EL (cell line): Measurements from ENCODE around the gene PARVB.
"Not testable (repeated sequence)": the region's sequence is repeated elsewhere in the genome, so short reads cannot be mapped to it uniquely, and the experiment has no call there.

Source experiments
- DNase-seq: peaks from one replicate; pipeline ENCODE4 v3.0.0-alpha.2; 2016

The PARVB gene

DNA sequence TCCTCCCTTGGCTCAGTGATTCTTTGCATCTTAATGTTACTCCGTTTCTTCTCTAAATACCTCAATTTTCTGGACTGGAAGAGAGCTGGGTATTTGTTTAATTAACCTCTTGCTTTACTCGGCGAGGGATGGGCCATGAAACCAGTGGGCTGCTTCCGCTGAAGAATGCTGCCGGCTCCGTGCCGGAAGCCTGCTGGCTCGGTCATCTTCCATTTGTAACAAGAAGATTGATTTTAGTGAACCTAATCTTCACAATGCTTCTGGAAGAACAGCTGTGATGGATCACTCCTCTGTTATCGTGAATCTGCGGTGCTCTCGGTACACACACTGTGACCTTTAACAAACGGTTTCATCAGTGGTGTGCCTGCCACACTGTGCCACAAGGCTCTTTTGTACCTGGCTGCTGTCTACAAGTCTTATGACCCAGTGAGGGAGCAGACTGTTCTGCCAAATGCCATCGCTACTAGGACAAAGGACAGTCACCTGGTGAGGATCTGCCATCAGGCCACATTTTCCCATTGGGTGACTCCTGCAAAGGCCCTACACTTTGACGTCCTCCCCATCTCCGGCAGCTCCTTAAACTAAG lies 25.3 kb upstream of the PARVB start:
- no peak for DNase-seq

DNA sequence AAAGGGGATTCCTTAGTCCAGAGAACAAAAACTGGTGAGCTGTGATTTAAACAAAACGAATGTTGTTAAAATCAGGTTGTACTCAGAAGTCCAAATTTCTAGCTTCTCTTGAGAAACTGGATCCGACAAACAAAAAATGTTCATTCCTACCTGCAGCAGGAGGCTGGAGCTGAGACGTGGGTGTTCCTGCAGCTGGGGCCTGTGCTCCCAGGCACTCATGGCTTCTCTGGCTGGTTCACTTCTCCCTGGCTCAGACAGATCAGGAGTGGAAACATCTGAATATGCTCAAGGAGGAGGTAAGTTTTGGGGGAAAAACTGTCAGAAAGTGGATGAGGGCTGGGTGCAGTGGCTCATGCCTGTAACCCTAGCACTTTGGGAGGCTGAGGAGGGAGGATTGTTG lies 24.7 kb upstream of the PARVB start:
- DNase-seq = no peak

DNA sequence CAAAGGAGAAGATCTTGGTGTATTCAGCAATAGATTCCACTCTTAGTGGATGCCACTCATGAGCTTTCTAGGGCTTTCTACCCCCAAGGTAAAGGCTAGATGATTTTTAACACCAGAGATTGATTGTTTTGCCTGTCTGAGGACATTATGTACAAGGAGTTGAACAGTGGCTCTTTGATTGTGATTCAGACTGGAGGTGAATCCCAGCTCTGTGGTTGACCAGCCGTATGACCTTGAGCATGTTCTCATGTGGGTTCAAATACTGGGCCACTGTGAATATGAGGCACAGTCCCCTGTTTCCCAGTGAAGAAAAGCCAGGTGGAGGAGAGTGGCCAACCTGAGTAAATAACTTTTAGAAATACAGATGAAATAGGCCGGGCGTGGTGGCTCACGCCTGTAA lies 24.0 kb upstream of the PARVB start:
- no peak for DNase-seq

DNA sequence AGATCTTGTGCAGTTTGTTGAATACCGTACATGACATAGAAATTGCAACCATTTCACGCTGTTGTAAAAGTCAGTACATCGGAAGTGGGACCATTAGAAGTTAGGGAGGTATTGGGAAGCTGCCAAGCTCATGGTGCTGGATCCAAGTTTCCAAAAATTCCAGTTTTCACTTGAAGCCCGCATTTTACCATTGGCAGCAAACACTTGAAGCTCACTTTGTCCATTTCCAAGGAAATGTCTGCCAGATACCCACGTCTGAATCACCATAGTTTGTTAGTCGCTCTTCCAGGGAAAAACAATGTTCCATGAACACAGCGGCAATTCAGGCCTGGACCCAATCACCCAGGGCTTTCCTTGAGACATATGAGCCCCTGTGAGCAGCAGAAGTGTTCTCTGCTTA lies 22.6 kb upstream of the PARVB start:
- DNase-seq = no peak

DNA sequence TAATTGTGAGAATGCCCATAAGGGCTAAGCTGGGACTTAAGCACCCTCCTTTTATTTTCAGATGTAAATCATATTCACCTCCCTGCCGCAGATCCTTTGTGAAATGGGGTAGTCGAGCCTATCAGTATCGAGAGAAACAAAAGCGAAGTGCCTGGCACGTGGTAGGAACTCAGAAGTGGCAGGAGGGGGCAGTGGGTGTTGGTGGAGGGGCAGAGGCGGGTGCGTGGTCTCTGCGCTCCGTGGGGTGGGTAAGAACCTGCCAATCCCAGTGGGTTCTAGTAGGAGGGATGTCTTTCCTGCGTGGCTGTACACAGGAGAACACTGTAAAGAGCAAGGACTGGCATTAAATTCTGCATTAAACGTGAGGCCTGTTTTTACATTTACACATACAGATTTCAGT lies 21.8 kb upstream of the PARVB start:
- DNase-seq = no peak

DNA sequence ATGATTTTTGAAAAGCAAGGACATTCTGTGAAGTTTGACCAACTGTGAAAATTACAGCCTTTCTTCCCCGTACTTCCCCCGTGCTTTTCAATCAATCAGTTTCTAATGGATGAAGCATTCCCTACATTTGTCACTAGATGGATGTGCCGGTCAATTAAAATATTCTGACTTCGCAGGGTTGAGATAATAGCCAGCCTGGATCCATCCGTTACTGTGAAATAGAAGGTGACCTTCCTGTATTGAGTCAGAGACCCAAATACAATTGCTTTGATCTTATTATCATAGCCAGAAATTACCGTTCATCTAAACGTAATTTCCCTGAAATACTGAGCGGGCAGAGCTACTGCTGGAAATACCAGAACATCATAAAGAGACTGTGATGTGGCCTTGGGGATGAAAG lies 21.1 kb upstream of the PARVB start:
- DNase-seq = no peak

DNA sequence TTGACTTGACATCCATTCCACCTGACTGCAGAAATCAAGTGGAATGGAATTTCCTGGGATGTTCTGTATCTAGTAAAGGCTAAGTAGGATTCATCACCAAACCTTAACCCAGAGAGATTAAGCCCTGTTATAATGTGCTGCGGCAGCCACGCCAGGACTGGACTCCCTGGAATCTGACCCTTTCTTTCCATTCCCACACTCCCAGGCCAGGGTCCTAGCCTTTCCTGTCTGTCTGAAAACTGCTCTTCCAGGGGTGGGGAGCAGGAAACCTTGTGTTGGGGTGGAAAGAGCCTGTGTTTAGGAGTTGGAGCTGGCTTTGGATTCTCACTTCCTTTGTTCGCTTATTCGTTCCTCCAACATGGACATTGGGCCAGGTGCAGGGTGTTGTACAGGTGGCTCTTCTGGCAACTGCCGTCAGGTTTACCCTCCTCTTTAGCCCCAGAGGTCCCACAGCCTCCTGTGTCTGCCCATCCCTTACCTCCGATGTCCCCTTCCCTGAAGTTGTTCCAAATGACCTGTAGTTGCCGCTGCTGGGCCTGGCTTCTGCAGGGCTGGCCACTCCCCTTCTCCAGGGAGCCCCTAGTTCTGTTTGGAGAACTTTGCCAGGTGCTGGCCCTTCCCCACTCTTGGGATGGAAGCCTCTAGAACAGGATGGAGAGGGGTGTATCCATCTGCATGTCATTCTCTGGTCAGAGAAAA lies 20.5 kb upstream of the PARVB start:
- DNase-seq = peak; percentile 10

DNA sequence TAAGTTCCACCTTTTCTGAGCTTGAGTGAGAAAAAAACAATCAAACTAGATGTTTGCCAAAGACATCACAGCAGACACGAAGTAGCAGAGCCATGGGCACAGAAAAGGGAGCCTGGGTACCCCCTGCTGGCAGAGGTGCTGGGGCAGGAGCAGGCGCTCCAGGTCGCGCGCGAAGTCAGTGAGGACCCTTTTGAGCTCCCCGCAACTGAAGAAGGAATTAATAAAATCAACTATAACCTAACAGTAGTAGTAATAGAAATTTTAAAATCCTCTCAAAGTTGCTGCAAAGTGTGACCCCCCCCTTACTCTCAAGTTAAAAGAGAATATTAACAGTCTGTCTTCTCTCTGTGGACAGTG lies 20.0 kb upstream of the PARVB start:
- no peak for DNase-seq

DNA sequence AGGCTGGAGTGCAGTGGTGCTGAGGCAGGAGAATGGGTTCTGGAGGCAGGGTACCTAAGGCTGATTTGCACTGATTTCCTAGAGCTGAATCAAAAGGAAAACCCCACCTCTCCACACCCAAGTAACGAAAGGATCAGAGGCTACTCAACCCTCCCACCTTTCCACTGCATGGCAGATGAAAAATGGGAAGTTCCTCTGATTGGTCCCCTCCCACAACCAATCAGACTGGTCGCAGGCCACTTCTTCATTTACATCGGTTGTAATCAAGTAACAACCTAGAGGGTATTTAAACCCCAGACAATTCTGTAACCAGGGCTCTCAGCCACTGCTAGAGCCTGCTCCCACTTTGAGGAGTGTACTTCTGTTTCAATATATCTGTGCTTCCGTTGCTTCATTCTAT lies 18.6 kb upstream of the PARVB start:
- no peak for DNase-seq

DNA sequence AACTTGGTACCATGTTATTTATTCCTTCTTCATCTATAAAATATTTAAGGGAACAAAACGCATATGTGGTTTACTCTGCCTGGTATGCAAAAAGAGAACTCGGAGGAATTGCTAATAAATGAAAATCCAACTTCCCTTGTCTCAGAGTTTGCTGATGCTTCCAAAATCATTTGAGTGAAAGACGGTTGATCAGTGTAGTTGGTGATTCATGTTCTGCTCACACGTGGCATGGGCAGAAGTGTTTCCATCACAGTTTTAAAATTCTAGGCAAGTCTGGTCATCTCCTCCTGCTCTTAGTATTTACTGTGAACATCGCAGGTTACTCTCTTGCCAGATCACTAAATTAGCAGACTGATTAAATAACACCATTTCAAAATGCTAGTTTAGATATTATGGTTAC lies 11.9 kb upstream of the PARVB start:
- no peak for DNase-seq

DNA sequence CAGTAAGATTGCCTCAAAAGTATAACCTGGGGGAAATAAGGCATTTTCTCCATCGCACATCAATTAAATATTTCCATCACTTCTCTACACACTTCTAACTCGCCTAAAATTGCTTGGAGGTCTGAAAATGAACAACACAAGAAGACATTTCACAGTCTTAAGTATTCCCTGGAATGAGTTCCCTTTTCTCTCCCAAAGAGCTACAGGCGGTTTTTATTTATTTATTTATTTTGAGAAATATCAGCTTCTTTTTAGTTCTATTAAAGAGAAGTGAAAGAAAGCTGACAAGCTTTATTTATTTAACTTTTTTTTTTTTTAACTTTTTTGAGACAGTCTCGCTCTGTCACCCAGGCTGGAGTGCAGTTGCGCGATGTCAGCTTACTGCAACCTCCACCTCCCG lies 11.5 kb upstream of the PARVB start:
- no peak for DNase-seq

DNA sequence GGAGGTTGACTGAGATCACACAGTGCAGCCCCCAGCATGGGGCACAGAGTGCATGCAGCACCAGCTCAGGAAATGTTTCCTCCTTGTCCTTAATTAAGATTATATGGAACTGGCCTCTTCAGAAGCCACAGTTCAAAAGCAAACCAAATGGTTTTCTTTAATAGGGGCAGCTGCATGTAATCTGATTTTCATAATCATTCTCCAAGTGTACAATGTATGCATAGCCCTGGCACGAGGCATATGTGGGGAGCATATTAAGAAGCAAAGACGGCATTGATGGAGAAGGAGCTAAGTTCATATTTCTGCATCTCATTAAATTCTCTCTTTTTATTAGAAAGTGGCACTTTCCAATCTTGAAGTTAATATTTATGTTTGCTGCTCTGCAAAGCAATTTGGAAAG lies 9.9 kb upstream of the PARVB start:
- DNase-seq = no peak

DNA sequence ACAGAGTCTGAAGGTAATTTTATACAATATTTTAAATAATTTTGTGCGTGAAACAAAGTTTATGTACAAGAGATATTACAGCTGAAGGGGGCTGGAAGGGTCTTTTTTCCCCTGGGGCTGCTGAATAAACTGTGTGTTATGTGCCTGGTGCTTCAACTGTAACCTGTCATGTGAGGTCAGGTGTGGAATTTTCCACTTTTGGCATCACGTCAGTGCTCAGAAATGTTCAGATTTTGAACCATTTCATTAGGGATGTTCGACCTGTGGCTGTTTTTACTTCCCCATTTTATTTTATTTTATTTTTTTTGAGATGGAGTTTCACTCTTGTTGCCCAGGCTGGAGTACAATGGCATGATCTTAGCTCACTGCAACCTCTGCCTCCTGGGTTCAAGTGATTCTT lies 7.5 kb upstream of the PARVB start:
- DNase-seq = not testable (repeated sequence)

DNA sequence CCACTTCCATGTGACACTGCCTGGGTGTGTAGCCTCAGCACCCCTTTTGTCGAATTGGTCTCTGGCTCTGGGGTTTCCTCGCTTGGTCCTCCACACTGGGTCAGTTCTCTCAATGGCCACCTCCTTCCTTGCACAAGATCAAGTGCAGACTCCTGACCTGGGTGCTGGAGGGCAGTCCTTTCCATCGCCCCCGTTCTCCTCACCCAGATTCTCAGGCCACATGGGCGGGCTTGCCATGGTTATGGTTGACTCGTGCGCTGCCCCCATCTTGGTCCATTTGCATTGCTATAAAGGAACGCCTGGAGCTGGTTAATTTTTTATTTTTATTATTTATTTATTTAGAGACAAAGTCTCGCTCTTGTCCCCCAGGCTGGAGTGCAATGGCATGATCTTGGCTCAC lies 5.5 kb upstream of the PARVB start:
- DNase-seq = no peak

DNA sequence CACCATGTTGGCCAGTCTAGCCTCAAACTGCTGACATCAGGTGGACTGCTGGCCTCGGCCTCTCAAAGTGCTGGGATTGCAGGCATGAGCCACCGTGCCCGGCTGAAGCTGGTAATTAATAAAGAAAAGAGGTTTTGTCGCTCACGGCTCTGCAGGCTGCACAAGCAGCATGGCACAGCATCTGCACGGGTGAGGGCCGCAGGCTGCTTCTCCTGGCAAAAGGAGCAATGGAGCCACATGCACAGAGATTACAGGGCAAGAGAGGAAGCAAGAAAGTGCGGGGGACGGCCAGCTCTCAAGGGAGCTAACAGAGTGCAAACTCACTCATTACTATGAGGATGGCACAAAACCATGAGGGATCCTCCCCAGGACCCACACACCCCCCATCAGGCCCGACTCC lies 4.7 kb upstream of the PARVB start:
- no peak for DNase-seq

DNA sequence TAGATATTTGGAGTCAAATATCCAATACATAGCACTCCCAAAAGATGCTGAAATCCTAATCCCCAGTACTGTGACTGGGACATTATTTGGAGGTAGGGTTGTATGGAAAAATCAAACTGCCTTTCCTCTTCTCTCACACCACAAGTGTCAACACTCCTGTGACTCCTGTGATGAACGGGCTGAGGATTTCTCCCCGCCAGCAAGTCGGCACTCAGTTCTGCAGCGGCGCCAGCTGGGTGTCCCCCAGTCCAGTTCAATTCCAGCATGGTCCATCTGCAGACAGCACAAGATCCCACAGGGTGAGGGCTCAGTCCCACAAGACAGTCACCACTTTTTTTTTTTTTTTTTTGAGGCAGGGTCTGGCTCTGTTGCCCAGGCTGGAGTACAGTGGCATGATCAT lies 4.3 kb upstream of the PARVB start:
- DNase-seq = no peak

DNA sequence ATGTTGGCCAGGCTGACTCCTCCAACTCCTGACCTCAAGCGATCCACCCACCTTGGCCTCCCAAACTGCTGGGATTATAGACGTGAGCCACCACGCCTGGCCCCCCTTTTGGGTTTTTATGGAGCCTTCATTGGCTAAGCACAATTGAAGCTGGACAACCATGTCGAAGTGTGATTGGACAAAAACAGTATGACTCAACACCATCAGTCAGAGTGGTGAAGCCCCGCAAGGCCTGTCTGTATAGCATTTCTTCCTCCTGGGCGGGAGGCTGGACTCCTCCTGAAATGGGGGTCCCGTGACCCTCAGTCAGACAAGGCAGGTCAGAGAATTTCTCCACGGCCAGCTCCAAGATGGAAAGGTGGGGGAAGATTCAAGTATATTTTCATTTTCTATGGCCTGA lies 3.1 kb upstream of the PARVB start:
- DNase-seq = peak; percentile 21

DNA sequence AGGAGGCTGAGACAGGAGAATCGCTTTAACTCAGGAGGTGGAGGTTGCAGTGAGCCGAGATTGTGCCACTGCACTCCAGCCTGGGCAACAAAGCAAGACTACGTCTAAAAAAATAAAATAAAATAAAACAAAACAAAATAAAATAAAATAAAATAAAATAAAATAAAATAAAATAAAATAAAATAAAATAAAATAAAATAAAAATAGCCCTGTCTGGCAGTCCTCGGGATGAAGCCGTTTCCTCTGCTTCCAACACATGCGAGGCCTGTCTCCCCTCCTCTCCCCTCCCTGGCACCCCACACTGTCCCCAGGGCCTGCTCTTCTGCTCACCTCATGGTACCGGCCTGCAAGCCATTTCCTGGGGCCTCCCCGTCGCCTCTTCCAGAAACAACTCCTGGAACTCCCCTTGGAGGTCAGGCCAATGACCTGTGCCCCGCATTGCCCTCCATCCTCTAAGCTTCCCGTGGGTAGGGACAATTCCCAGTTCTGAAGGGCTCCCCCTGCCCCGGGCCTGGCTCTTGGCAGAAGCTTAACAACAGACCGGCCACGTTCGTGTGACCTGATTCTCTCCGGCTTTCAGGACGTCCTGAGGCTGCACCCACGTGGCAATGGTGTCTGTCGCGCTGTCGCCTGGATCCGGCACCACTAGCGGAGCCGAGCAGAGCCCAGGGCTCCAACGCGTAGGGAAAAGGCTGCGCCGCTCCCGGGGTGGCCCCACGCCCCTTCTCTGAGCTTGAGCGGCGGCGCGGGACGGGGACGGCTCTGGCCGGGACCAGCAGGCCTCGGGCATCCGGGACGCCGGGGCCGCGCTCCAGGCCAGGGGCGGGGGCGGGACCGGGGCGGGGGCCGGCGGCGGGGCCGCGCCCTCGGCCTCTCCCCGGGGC lies 456 bp upstream of the PARVB start:
- DNase-seq = peak; percentile 52

DNA sequence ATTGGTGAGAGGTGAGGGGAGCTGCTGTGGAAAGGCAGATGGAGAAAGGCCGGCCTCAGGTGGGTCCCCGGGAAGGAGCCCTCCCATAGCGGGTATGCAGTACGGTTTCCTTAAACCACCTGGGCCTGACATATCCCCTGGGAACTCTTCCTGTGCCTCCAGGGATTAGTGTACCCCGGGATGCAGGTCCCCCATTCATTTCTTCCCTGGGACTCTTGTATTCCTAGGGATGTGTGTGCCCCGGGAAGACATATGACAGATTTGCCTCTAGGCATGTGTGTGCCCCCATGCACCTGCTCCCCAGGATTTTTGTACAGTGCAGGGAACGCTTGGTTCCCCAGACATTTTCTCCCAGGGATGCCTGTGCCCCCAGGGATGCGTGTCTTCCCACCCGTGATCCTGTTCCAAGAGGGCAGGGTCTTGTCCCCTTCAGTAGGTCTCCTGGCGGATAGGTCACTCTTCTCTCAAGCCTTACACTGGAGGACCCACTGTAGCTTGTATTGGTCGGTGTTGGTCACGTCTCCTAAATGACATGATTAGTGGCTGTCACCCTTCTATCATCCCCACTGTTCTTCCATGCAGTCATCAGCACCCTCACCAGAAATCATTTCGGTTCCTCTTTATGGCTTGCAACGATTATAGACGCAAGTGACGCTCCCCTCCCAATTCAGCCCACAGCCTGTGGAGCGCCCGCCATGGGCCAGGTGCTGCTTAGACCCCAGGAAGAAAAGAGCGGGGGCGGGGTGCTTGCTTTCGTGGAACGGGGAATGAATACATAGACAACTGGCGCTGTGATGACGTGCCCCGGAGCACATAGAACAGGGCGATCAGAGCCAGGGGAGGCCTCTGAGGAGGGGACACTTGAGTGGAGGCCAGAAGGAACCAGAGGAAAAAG lies 1.3 kb downstream of the PARVB start:
- DNase-seq = no peak

DNA sequence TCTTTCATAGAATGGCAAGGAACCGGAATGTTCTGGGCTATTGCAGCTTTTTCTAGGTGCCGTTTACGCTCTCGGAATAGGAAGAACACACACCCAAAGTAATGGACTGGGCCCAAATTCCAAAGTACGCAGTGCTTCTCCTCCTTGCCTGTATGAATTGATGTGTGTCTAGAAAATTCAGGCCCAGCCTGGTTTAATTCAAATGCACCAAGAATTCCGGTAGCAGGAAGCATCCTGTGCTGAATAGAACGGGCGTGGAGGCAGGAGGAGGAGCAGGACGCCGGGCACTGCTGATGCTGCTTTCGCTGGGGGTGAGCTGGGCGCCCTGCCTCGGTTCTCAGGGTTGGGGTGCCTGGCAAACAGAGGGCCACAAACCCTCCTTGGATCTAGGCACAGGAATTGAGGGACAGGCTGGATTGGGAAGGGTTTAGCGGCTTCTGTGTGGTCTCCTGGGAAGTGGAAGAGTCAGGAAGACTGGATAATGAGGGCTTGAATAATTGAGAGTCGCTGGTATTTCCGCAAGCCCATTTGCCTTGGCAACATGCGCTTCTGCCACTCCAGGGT lies 2.0 kb downstream of the PARVB start:
- DNase-seq = no peak

DNA sequence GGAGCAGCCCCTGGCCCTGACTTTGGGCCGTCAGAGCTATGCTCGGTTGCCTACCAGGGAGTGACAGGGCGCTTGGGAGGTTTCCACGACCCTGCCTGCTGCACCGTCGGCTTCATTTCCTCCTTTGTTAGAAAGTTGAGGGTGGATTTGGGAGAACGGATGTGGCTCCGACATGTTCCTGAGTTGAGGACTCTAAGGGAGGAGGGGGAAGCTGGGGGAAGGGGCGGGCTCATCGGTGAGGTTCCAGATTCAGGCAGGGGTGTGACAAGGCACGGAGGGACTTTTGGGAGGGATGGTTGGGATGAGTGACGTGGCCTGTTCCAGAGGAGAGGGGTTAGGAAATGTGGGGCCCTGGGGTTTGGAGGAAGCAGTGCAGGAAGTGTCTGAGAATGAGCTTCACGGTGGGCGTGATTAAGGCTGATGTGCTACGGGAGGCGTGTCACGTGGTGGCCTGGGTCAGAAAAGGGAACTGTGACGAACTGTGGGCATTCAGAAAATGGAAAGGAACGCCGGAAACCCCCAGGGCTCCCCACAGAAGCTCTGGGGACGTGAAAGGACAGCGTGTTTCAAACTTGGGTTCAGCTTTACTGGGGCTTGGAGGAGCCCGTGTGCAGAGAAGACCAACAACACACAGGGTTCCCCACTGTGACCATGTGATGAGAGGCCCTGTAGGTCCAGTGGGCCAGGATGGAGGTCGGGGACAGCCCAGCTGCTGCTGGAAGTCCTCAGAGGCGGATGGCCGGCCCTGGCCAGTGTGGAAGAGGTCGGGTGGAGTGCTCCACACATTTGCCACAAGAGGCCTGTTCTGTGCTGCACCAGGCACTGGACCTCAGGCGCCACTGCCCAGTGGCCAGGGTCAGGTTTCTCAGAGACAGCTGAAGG lies 2.8 kb downstream of the PARVB start:
- peak; percentile 58 for DNase-seq

DNA sequence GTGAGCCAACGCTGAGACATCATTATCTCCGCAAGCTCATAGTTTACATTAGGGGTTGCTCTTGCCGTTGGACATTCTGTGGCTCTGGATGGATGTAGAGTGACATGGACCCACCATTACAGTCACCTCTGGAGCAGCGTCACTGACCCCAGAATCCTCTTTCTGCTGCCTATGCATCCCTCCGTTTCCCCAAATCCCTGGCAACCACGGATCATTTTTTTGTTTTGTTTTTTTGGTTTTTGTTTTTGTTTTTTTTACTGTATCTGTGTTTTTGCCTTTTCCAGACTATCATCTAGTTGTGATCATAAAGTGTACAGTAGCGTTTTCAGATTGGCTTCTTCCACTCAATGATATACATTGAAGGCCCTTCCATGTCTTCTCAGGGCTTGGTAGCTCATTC lies 4.0 kb downstream of the PARVB start:
- no peak for DNase-seq
